HCEC 1CT (cell line): Measurements from ENCODE around the gene RARB.

Experiments used
- DNase-seq: peaks from one replicate; pipeline ENCODE4 v3.0.0-alpha.2; 2017

The RARB gene

DNA sequence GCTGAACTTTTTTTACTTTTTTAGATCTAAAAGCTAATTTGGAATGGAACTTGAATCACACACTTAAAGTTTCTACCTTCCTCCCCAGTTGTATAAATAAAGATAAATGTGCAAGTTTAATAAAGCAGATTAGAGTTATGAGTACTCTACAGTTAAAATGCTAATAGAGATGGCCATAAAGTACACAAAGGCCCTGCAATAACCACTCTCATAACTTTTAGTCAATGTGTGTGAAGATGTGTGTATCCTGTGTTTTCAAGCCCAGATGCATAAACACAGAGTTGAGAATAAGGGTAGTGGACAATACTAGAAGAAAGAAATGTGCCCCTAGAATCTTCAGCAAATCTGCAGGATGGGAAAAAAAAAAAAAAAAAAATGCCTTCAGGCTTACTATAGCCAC, 191.3 kb downstream of the RARB start:
- DNase-seq: no peak

DNA sequence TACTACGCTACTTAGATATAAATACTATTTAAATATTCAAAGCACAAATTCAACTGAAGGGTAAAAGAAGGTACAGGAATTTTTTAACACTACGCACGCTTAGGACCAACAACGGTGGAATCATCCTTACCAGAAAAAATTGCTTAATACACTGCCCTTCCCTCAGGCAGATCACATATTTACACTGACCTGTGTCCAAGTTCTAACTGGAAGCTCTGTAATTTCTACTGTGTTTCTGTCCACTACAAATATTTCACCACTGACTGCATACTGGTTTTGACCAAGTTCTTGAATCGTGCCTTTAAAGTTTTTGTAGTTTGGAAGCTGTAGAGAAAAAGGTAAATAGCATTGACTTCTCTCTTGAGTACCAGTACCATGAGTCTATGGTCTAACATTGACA, 192.4 kb downstream of the RARB start:
- no peak for DNase-seq

- DNase-seq: no peak
Observed at GRCh38 chr3:25621087-25621486, 193.0 kb downstream of the RARB start.

DNA sequence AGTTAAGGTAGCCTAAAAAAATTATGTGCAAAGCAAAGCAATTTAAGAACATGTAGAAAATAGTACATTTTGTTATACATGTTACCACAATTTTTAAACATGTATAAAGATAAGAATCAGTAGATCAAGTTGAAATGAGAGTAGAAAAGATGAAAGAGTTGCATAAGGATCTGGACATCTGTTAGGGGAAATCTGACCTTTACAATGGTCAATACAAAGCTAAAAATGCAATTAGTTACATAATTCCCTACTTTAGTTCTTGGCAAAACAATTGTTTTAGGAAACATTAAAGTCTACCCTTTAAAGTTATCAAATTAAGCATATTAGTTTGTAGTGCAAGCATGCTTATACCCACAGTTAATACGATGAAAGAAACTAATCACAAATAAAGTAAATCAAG, 203.9 kb downstream of the RARB start:
- no peak for DNase-seq

GRCh38 chr3:25633919-25634318, 205.9 kb downstream of the RARB start:
- no peak for DNase-seq

DNA sequence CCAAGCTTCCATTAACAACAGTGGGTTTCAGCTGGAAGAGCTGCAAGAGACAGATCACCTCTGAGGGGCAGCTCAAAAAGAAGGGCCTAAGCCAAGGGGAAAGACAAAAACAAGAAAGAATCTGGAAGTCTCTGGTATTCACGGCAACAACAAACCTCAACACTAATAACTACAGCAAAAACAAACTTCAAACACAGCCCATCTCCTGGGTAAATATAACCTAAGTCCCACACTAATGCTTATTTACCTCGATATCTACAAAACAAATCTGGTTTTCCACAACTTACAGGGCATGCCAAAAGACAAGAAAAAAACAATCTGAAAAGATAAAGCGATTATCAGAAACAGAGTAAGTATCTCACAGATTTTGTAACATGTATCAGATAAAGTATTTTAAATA, 207.0 kb downstream of the RARB start:
- no peak for DNase-seq
